Activated CD4-positive, alpha-beta T cell treated with anti-CD3 and anti-CD28 coated beads, Interleukin-2, amount 50 U/mL, for 24 hours (primary cell): ENCODE data around the gene TMEM238.

ENCODE experiments used
- DNase-seq, 2 donors: peaks; one replicate each; pipeline ENCODE4 v3.0.0-alpha.2; 2020; ENCODE audit warnings: low read depth in 1 of 2, low spot score in 1 of 2

TMEM238 gene

GRCh38 chr19:55382013-55382412 lies 2.1 kb downstream of the TMEM238 start:
- DNase-seq = no peak

- no peak for DNase-seq
Measured at GRCh38 chr19:55379174-55379573, 4.9 kb downstream of the TMEM238 start.

GRCh38 chr19:55377356-55378131 lies 6.5 kb downstream of the TMEM238 start:
- no peak for DNase-seq

GRCh38 chr19:55376241-55376933 lies 7.7 kb downstream of the TMEM238 start, which contains the start of gene TMEM190:
Gene TMEM190 (plus strand): TSS chr19:55376826. CDS start chr19:55376854, 28 bp downstream.
- DNase-seq = no peak

GRCh38 chr19:55373993-55374757 lies 9.9 kb downstream of the TMEM238 start:
- DNase-seq = no peak

GRCh38 chr19:55373306-55373992 lies 10.6 kb downstream of the TMEM238 start:
- no peak for DNase-seq

- DNase-seq = no peak
Measured at GRCh38 chr19:55372316-55373081, 11.6 kb downstream of the TMEM238 start.

GRCh38 chr19:55370305-55370988 lies 13.6 kb downstream of the TMEM238 start, which contains the start of gene IL11:
Gene IL11 (minus strand): TSS chr19:55370463. CDS start chr19:55370310, 153 bp downstream.
- no peak for DNase-seq

- no peak for DNase-seq
Measured at GRCh38 chr19:55369653-55370304, 14.3 kb downstream of the TMEM238 start.

GRCh38 chr19:55368701-55369563 lies 15.2 kb downstream of the TMEM238 start:
- DNase-seq = no peak

- DNase-seq = no peak
Measured at GRCh38 chr19:55368106-55368505, 16.0 kb downstream of the TMEM238 start.

- no peak for DNase-seq
Measured at GRCh38 chr19:55366790-55367189, 17.3 kb downstream of the TMEM238 start.

GRCh38 chr19:55365964-55366363 lies 18.1 kb downstream of the TMEM238 start:
- no peak for DNase-seq

- no peak for DNase-seq
Measured at GRCh38 chr19:55365245-55365644, 18.8 kb downstream of the TMEM238 start.

GRCh38 chr19:55362990-55363716 lies 20.9 kb downstream of the TMEM238 start, which contains the start of gene GARIN5B:
Gene GARIN5B (minus strand): TSS chr19:55363260. CDS start chr19:55363066, 194 bp downstream.
- no peak for DNase-seq

- DNase-seq = no peak
Measured at GRCh38 chr19:55362174-55362989, 21.7 kb downstream of the TMEM238 start.

GRCh38 chr19:55360902-55361301 lies 23.2 kb downstream of the TMEM238 start:
- DNase-seq = no peak
